ENCODE results near the gene VIPAS39. TPM values are rescaled to one million over a fixed set of nuclear protein-coding genes. Genes with fewer than 3 reads are reported as not detected.

VIPAS39 gene
- total and polyA plus RNA-seq, 8 donors = 15.4 to 40.4 (median 30.2) TPM

DNA sequence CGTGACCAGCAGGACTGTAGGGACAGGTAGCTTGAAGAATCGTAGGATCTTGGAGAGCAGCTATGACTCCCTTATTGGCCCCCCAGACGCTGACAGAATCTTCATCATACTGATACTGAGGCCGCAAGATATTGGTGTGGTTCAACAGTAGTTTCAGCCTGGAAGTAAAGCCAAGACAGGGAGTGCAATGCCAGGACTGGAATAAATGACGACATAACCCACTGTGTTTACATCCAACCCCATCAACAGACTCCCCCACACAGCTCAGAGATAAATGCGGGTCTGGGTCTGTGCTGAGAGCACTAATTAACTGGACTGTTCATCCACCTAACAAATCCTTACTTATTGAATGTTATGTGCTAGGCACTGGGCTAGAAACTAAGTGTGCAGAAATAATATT, 50.7 kb downstream of the VIPAS39 start:
- Histone ChIP-seq H3K36me3 (no peaks in the 10 kb centered on the region), H3K9me3 (no peaks in the 10 kb centered on the region), H3K27ac (peak overlapping the region in 1 of 2 donors; percentile 89), H3K27me3 (no peaks in the 10 kb centered on the region), H3K4me1 (peaks cover 0 to 27% of the 10 kb centered on the region in 2 donors), H3K4me3 (no peak overlapping the region)
- peak in 2 of 4 donors; percentile 11 to 26 for DNase-seq
- intact Hi-C loops (cut with DNase I) = no loop called here
- TF ChIP-seq, protein P1, sequence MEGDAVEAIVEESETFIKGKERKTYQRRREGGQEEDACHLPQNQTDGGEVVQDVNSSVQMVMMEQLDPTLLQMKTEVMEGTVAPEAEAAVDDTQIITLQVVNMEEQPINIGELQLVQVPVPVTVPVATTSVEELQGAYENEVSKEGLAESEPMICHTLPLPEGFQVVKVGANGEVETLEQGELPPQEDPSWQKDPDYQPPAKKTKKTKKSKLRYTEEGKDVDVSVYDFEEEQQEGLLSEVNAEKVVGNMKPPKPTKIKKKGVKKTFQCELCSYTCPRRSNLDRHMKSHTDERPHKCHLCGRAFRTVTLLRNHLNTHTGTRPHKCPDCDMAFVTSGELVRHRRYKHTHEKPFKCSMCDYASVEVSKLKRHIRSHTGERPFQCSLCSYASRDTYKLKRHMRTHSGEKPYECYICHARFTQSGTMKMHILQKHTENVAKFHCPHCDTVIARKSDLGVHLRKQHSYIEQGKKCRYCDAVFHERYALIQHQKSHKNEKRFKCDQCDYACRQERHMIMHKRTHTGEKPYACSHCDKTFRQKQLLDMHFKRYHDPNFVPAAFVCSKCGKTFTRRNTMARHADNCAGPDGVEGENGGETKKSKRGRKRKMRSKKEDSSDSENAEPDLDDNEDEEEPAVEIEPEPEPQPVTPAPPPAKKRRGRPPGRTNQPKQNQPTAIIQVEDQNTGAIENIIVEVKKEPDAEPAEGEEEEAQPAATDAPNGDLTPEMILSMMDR (IDR thresholded peaks at IDR 0.05) = no peak
- peak; percentile 64 for ATAC-seq

DNA sequence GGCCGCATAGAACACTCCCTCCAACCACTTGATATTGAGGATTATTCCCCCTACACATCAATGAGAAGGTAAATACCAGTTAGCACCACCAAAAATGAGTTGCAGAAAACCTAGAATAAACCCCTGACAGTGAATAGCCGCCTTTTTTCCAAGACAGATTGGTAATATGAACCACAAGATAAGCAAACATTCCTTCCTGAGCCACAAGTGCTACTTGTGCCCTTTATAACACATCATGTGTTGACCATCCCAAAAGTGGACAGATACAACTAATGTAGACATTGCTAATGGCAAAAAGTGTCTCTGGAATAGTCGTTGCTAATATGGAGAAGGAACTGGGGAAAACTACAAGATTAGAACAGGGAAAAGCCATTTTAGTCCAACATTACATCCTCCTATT, 51.3 kb downstream of the VIPAS39 start:
- no peak for DNase-seq
- Histone ChIP-seq H3K27me3 (no peaks in the 10 kb centered on the region), H3K4me1 (peaks cover 0 to 27% of the 10 kb centered on the region in 2 donors), H3K27ac (peak overlapping the region in 1 of 2 donors; percentile 89), H3K36me3 (no peaks in the 10 kb centered on the region), H3K9me3 (no peaks in the 10 kb centered on the region), H3K4me3 (no peak overlapping the region)
- TF ChIP-seq, protein P1 (IDR thresholded peaks at IDR 0.05) = no peak
- ATAC-seq = peak; percentile 27
- intact Hi-C loops (cut with DNase I) = no loop called here

DNA sequence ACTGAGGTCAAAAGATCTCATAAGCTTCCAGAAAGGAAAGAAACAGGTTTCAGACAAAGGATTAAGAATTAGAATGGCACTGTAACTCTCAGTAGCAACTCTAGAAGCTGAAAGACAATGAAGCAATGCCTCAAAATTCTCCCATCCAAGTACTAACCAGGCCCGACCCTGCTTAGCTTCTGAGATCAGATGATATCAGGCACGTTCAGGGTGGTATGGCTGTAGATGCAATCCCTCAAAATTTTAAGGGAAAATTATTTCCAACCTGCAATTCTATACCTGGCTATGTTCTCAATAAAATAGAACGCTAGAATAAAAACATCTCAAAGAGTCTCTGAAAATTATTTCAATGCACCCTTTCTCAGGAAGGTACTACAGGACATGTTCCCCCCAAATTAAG, 53.6 kb downstream of the VIPAS39 start:
- intact Hi-C loops (cut with DNase I) = no loop called here
- Histone ChIP-seq H3K9me3 (no peaks in the 10 kb centered on the region), H3K36me3 (no peaks in the 10 kb centered on the region), H3K4me1 (peaks cover 0 to 27% of the 10 kb centered on the region in 2 donors), H3K27me3 (no peaks in the 10 kb centered on the region), H3K27ac (no peak overlapping the region), H3K4me3 (no peak overlapping the region)
- TF ChIP-seq, protein P1 (IDR thresholded peaks at IDR 0.05) = no peak
- DNase-seq (no peak), ATAC-seq (no peak)

DNA sequence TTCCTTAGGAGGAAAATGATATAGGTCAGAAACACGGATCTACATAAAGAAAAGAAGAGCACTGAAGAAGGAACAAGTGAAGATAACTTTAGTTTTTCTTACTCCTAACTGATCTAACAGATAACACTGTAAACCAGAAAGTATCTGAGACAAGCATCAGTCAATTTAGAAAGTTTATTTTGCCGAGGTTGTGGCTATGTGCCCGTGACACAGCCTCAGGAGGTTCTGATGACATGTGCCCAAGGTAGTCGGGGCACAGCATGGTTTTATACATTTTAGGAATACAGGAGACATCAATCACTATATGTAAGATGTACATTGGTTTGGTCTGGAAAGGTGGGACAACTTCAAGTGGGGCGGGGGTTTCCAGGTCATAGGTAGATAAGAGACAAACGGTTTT, 57.2 kb downstream of the VIPAS39 start:
- intact Hi-C loops (cut with DNase I) = no loop called here
- Histone ChIP-seq H3K36me3 (no peaks in the 10 kb centered on the region), H3K27me3 (no peaks in the 10 kb centered on the region), H3K4me1 (peaks cover 0 to 1% of the 10 kb centered on the region in 2 donors), H3K9me3 (no peaks in the 10 kb centered on the region), H3K4me3 (no peak overlapping the region), H3K27ac (no peak overlapping the region)
- no peak for ATAC-seq
- TF ChIP-seq, protein P1 (IDR thresholded peaks at IDR 0.05) = no peak
- DNase-seq = no peak

DNA sequence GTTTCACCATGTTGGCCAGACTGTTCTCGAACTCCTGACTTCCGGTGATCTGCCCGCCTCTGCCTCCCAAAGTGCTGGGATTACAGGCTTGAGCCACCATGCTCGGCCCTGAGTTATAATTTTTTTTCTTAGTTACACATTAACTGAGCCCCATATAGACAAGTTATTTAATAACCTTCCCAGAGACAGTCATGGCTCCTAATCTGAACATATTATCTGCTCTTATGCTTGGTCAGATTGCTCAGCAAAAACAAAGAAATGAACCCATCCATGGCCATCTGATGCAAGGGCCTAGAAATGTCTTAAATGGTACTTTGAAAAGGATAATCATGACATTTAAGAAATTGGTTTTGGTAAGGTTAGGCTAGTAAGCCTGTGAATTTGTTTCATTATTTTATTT, 67.2 kb downstream of the VIPAS39 start:
- no peaks in the 10 kb centered on the region for H3K4me1 ChIP-seq
- intact Hi-C loops (cut with DNase I) = no loop called here
- no peak for ATAC-seq
- no peak overlapping the region for H3K27ac ChIP-seq
- no peaks in the 10 kb centered on the region for H3K36me3 ChIP-seq
- H3K4me3 ChIP-seq = no peak overlapping the region
- no peak for DNase-seq
- H3K9me3 ChIP-seq = no peaks in the 10 kb centered on the region
- TF ChIP-seq, protein P1 (IDR thresholded peaks at IDR 0.05) = no peak
- H3K27me3 ChIP-seq = no peaks in the 10 kb centered on the region

All from left lung (tissue), 10 donors.